ENCODE data around the gene SLC44A1.

SLC44A1 gene

GRCh38 chr9:105376893-105377292, 132.4 kb downstream of the SLC44A1 start:
- TF ChIP-seq CTCF (IDR thresholded peaks at IDR 0.05): no peak

GRCh38 chr9:105385381-105385985, 141.0 kb downstream of the SLC44A1 start:
- no peak for TF ChIP-seq CTCF (IDR thresholded peaks at IDR 0.05)

- TF ChIP-seq CTCF (IDR thresholded peaks at IDR 0.05): no peak
These were observed 145.3 kb downstream of the SLC44A1 start for GRCh38 chr9:105389796-105390195.

- TF ChIP-seq CTCF (IDR thresholded peaks at IDR 0.05): no peak
These were observed 146.4 kb downstream of the SLC44A1 start for GRCh38 chr9:105390871-105391270.

GRCh38 chr9:105391288-105391687, 146.8 kb downstream of the SLC44A1 start:
- TF ChIP-seq CTCF (IDR thresholded peaks at IDR 0.05): no peak

- no peak for TF ChIP-seq CTCF (IDR thresholded peaks at IDR 0.05)
These were observed 148.1 kb downstream of the SLC44A1 start for GRCh38 chr9:105392531-105392930.

GRCh38 chr9:105393576-105394344, 149.3 kb downstream of the SLC44A1 start:
- TF ChIP-seq CTCF (IDR thresholded peaks at IDR 0.05): no peak

Data from LNCAP (cell line).